GM21825 (cell line): ENCODE measurements around the gene COL6A2.
"Not testable (repeated sequence)": the region's sequence is repeated elsewhere in the genome, so short reads cannot be mapped to it uniquely, and the experiment has no call there.

Experiments used
- ATAC-seq: cut with Tn5 transposase; IDR thresholded peaks from one replicate; pipeline ENCODE4 v1.9.1; 2021; ENCODE audit warnings: mild to moderate bottlenecking, moderate library complexity; ENCODE audit not compliant: unreplicated experiment

The COL6A2 gene

DNA sequence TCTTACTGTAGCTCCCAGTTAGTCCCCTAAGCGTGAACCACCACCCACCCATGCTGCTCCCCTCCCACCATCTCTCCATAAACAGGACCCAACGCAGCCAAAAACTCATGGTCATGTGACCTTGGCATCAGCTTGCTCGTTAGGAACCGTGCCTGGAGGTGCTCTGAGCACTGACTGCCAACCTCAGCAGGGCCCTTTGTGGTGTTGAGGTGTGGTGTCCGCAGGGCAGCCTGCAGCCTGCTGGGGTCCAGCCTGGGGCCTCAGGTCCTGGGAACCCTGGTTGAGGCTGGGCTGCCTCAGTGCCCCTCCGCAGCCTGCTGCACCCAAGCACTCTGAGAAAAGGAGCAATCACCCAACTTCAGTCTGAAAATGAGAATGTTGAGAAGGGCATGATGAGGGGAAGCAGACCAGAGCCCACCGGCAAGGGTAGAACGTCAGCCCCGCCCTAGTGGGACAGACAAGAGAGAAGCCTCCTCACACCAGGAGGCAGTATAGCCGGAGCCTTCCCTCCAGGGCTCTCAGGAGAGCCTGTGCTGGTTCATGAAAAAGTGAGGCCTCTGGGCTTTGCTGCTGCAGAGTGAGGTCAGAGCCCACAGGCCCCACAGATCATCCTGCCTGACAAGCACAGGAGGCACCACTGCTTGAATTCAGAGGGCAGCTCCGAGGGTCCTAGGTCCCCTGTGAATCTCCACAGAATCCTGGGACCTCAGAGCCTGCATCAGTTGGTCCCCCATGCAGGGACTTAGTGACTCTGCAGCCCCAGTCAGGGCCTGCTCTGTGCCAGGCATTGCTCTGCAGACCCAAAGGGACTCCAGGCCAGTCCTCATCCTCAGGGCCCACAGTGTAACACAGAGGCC is 4.9 kb upstream of the COL6A2 start:
- ATAC-seq, result no peak

DNA sequence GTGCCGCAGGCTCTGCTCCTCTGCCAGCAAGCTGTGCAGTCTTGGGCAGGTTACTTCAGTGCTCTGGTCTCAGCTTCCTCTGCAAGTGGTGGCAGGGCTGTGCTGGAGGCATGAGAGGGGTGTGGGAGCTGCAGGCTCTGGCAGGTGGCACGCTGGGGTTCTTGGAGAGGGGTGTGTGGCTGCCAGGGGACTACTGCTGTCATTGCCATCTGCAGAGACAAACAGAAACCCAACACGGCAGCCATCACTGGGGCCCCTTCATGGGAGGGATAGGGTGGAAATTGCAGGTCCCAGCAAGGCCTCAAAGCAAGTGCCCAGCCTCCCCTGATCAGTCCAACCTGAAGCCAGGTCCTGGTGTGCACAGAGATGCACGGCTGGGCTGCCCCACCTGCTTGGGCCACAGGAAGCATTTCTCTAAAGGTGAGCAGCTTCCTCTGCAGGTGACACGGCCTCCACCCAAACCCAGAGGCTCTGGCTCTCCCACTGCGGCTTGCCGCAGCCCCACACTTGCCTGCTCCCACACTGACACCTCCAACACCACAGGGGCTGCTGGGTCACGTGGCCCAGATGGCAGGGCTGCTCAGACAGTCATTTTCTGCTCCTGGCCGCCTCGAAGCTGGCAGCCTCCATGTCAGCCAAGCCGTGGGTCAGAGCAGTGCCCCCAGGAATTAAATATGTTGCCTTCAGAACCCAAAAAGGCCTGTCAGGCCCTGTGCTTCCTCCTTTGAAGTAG is 4.1 kb upstream of the COL6A2 start:
- ATAC-seq, result no peak

DNA sequence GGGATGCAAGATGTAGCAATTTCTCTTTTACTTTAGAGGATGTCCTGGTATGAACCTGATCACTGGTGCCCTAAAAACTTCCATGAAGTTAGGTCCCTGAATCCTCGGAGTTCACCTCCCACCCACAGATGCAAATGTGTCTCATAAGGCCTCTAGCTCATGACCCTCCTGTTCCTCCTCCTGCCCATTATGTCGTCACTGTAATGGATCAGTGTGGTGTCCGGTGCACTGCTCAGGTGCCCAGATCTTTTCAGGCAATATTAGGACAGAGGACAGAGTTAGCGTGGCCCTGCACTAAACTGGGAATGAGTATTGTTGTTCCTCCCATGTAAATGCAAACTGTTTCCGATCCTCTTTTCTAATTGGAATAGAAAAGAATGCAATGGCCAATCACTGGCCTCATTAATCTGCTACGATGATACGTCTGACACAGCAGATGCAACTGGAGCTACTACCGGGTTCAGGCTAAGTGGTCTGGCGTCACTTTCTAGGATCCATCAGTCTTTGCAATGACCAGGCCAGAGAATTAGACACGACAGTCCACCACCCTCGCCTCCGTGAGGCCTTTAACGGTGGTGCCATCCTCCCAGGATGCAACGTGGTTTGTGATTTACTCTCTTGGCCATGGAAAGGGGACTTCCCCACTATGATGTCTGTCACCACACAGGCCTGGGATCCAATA is 3.4 kb upstream of the COL6A2 start:
- no peak for ATAC-seq

DNA sequence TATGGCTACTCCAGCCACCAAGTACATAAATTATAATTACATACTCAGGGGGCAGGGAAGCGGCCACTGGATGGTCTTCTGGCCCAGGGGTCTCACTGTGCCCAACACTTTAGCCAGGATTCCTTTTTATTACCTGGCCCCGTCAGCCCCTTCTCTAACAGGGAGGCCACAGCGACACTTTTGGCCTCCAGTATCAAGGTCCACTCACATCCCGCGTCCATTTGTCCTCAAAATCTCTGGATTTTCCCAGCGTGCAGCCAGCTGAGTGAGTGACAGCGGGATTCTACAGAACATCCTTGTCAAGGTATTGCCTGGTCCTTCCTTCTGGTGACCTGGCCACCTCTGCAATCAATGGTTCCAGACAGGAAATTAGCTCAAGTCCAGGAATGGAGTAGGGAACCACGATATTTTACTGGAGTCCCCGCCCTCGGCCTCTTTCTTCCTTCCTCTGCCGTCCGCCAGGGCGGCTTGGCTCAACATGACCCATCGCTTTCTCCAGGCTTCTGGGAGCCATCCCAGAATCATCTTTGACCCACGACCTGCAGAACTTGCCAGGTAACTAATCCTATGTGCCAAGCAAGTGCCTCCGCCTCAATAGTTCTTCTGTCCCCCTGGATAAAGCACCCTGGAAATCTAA is 2.7 kb upstream of the COL6A2 start:
- ATAC-seq, result no peak

DNA sequence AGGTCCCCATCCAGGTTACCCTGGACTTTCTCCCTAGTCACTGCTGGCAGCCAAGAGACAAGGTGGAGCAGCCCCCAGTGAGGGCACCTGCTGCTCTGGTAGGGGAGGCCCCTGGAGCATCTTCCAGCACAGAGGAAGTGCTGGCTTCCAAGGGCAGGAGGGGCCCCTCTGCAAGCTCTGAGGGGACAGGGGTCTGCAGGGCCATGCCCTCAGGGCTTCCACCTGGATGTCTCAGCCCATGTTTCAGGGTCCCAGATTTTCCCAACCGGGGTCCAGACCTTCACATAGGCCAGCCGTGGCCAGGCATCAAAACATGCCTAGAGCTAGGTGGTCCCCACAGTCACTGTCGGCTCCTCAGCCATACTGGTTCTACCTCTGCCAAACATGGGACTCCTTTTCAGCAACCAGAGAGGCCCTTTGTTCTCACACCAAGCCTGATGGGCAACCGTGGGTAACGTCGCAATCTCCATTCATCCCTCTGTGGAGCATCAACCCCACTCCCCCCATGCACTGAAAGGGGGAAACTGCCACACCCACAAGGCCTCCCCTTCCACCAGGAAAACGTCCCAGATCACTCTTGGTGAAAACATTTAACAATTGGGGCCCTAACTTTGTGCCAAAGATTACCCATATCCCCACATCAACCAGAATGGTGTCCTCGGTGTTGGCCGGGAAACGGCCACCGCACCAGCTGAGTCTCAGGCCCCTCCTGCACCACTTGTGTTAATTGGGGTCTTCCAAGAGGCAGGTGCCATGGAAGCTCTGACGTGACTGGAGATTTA is 1.9 kb upstream of the COL6A2 start:
- ATAC-seq, result no peak

DNA sequence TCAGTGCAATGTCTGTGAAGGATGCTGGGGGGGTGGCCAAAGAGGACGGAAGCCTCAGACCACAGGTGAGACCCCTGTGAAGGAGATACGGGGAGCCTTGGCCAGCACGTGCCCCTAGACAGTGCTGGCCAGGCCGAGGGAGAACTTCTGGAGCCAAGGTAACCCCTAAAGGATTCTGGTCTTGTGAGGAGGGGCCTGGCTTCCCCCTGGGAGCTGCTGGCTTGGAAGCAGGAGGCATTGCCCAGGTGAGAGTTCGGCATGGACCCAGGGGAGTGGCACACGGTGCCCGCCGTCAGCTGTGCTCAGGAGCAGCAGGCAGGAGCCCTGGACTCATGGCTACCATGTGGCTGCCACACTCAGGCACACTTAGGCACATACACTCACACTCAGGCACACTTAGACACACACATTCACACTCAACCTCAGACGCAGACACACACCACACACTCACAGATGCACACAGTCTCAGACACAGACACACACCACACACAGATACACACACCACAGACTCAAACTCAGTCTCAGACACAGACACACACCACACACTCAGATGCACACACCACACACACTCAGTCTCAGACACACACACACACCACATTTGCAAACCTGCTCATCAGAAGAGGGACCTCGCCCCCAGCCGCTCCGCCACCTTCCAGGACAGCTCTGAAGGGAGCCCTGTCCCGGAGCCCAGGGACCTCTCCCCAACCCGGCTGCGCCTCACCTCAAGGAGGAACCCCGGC is 1.1 kb upstream of the COL6A2 start:
- no peak for ATAC-seq

DNA sequence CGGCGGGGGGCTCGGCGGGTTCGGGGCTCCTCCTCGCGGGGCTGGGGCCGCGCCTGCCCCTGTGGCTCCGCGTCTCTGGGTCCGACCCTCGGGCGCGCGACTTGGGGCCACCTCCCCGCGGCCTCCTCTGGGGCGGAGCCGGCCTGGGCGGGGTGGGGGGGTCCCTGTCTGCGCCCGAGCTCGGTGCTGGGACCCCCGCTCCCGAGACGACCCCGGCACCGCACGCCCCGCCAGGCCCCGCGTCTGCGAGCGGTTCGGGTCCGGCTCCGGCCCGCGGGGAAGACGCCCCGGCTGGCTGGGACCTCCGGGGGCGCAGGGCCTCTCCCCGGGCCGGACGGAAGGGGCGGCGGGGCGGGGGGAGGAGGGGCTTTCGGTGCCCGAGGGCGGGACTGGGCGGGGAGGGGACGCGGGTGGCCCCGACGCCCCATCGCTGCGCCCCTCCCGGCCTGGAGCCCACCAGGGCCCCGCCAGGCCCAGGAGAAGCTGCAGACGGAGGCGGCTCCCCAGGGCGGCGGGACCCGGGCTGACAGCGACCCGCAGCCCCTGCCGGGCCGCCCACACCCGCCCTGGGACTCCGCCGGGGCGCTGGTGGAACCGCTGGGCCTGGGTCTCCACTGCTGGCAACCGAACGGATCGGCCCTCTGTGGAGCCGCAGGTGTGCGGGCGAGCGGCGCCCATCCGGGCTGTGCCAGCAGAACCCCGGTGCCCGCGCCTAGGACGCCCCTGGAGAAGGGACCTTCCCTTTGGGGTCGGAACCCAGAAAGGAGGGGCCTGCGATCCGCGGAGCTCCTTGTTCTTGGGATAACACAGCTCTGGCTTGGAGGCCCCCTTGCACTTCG is 610 bp downstream of the COL6A2 start:
- no peak for ATAC-seq

DNA sequence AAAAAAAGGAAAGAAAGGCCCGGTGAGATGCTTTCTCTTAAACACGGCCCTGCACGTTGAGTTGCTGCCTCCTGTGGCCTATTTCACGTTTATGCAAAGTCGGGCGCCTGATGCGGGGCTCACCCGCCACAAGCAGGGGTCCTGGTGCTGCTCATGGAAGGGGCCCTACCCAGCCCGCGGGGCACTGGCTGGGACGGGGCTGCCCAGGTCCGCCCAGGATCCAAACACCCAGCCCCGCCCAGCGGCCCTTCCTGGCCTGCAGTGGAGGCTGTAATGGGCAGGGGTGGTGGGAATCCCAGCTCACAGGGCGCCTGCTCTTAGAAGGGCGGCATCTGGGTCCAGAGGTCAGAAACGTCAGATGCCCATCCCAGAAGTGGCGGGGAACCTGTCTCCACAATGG is 1.6 kb downstream of the COL6A2 start:
- no peak for ATAC-seq

DNA sequence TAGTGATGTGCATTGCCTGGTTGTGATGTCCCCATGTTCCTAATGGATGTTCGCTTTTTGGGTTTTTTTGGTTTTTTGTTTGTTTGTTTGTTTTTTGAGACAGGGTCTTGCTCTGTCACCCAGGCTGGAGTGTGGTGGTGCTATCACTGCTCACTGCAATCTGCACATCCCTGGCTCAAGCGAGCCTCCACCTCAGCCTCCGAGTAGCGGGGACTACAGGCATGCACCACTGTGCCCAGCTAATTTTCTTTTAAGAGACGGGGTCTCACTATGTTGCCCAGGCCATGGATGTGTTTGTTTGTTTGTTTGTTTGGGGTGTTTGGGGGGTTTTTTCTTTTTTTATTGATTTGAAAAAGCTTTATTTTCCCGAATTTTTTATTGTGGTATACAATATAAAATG is 2.1 kb downstream of the COL6A2 start:
- ATAC-seq, result no peak

DNA sequence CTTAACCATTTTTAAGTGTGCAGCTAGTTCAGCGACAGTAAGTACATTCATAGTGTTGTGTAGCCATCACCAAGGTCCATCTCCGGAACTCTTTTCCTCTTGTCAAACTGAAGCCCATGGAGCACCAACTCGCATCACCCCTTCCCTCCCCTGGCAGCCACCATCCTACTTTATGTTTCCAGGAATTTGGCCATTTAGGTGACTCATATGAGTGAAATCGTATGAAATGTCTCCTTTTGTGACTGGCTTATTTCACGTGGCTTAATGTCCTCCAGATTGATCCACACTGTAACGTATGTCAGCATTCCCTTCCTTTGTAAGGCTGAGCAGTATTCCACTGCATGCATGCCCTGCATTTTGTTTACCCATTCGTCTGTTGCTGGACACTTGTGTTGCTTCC is 2.5 kb downstream of the COL6A2 start:
- ATAC-seq, result no peak

DNA sequence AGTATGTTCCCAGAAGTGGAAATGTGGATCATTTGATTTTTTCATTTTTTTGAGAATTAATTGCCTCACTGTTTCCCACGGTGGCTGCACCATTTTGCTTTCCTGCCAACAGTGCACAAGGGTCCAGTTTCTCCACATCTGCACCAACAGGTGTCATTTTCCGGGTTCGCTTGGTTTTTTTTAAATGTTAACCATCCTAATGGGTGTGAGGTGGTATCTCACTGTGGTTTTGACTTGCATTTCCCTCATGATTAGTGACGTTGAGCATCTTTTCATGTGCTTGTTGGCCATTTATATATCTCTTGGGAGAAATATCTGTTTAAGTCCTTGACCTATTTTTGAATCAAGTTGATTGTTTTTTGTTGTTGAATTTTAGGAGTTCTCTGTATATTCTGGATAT is 3.0 kb downstream of the COL6A2 start:
- ATAC-seq, result no peak

DNA sequence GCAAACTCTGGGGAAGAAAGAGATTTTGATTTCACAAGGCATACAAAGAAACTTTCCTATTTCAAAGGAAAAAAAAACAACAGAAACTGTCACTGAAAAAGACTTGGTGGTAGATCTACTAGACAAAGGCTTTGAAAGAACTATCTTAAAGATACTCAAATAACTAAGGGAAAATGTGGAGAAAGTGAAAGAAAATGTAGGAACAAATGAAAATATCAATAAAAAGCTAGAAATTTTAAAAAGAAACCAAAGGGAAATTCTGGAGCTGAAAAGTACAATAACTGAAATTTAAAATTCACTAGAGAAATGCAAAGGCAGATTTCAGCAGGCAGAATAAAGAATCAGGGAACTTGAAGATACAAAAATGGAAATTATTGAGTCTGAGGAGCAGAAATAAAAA is 6.2 kb downstream of the COL6A2 start:
- ATAC-seq, result no peak

DNA sequence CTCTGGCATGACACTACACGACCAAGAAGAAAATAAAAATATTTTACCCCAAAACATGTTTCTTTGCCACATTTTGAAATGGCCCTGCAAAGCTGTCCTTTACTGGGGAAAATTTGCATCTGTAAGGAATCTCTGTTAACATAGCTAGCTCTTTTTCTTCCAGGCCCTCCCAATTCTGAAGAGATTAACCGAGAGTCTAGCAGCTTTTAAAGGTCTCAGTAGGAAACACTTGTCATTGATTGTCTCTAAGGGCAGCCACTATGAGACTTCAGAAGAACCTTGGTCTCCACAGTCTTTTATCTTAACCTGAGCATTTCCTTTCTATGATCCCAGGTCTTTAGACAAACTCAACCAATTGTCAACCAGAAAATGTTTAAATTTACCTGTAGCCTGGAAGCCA is 9.5 kb downstream of the COL6A2 start:
- ATAC-seq, result not testable (repeated sequence)

DNA sequence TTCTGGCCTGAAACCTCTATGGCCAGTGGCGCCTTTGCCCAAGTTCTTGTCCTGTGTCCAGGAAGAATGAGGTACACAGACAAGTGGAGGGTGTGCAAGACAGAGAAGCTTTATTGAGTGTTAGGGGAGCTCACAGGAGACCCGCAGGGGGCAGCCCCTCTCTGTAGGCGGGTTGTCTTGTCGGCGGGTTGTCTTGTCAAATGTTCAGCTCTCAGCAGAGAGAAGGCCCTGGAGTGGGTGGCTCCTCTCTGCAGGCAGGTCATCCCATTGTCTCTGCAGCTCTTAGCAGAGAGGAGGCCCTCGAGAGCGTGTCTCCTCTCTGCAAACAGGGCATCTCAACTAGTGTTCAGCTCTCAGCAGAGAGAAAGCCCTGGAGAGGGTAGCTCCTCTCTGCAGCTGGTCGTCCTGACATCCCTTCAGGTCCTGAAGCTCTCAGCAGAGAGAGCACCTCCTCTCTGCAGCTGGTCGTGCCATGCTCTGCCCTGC is 11.0 kb downstream of the COL6A2 start:
- no peak for ATAC-seq

DNA sequence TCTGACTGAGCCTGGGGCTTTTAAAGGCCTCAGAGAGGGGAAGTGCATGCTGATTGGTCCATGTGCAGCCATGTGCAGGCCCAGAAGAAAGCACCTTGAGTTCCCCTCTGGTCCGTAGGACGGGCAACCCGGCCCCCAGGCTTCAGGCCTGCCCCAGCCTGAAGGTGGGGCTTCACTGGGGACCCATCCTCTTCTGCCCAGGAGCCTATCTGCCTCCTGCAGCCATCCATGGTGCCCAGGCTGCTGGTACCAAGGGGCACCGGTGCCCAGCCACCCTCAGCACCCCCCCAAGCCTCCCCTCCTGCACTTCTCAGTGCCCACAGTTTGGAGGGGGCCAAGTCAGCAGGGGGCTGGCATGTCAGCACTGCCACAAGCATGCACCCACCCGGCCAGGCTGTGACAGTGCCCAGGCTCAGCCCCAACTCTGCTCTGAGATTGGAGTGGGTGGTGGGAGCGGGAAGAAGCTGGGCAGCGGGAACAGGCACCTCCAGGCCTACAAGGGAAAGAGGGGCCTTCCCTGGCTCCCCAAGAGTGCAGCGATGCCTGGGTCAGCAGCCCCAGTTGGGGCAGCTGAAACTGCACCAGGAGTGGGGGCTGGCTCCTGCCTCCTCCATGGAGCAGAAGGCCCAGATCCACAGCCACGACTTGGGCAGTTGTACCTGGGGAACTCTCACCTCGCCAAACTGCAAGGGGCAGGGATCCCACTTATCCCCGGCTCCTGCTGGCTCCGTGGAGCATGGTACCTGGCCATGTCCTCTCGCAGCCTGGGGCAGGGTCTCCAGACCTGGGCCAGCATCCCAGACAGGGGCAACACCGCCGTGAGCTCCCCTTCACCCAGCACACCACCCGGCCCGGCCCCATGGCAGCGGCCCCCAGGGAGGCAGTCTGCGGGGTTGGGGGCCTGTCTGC is 11.7 kb downstream of the COL6A2 start:
- ATAC-seq, result no peak

DNA sequence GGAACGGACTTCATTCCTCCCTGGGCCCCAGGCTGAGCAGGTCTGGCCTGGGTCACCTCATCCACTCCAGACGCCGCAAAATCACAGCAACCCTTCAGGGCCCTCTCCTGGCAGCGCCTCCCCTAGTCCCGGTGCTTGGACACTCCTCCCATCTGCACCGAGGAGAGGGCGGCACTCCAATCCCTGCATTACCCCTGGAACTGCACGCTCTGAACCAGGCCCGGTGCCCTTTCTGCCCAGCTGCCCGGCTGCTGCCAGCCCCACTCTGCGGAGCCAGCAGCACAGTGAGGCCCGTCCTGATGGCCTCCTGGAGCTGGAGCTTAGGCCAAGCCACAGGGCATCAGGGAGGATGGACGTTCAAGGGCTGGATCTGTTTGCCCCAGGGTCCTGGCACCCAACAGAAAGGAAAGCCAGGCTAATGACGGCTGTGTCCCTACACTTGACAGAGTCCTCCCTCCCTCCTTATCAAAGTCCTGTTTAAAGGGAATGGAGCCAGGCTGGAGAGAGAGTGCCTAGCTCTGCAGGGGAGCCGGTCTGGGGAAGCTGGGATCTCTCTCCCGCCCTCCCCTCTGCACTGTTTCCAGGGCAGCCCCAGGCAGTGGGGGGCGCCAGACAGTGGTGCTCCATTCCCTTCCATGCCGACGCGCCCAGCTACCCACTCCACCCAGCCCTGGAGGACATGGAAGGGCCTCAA is 12.7 kb downstream of the COL6A2 start:
- ATAC-seq, result no peak

DNA sequence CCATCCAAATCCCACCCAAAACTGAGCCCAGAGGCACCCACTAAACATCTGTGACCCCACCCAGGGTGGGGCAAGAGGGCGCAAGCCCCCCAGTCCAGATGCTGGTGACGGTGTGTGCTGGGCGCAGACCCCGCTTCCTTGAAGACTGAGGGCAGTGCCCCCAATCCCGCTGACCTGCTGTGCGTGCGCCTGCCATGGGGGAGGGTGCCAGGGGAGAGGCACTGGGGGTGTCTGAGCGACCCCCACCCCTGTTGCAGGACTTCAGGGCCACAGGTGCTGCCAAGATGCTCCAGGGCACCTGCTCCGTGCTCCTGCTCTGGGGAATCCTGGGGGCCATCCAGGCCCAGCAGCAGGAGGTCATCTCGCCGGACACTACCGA is 13.3 kb downstream of the COL6A2 start:
- no peak for ATAC-seq
